SK-N-SH (cell line): ENCODE measurements around the gene SLC10A1. TPM values are rescaled to one million over a fixed set of nuclear protein-coding genes. Genes with fewer than 3 reads are reported as not detected.

Source experiments
- CTCF ChIA-PET: fragments of 300-600, 350-600 bp; formaldehyde crosslinking; extraction: SDS; loops from one replicate; lab custom pipeline; 2021; lab: Yijun Ruan, JAX
- POLR2A ChIA-PET: fragments of 350-600 bp; sonication (Branson Sonifier 250); formaldehyde crosslinking; extraction: SDS; loops from one replicate; lab custom pipeline; 2020; ENCODE audit warnings: antibody characterized with exemption, inconsistent platforms; lab: Yijun Ruan, JAX
- DNase-seq: peaks from one replicate; pipeline ENCODE4 v3.0.0; 2012
- H2AFZ ChIP-seq: fragments of 200-600 bp; sonication (generic); 2 replicates; pipeline ENCODE4 v1.8.1; 2016; ENCODE audit warnings: antibody characterized with exemption, mild to moderate bottlenecking, low read depth
- H3F3A ChIP-seq: fragments of 200-600 bp; sonication (generic); replicated peaks from 2 replicates; pipeline ENCODE3; 2016; ENCODE audit warnings: antibody characterized with exemption, mild to moderate bottlenecking; ENCODE audit not compliant: insufficient read depth
- H3K27ac ChIP-seq, 2 experiments: fragments of 200-500 bp in 1 of 2; fragments of 200-600 bp in 1 of 2; sonication (Bioruptor generic) in 1 of 2; sonication (generic), shearing (Covaris generic) in 1 of 2; 2 replicates each; pipeline versions ENCODE4 v1.5.1 to v1.6.1; 2014 to 2016; ENCODE audit warnings: low read depth in 2 of 2, inconsistent platforms in 1 of 2, low read length in 1 of 2, mild to moderate bottlenecking in 1 of 2, mixed read lengths in 1 of 2
- H3K27me3 ChIP-seq: fragments of 200-600 bp; sonication (generic), shearing (Covaris generic); 2 replicates; pipeline ENCODE4 v1.6.1; 2016; ENCODE audit warnings: mixed run types; ENCODE audit not compliant: insufficient read depth
- H3K36me3 ChIP-seq, 2 experiments: fragments of 200-500 bp in 1 of 2; fragments of 200-600 bp in 1 of 2; sonication (Bioruptor generic) in 1 of 2; sonication (generic) in 1 of 2; replicated peaks in 1 of 2; 2 replicates each; pipeline versions ENCODE3 to v1.5.1; 2014 to 2016; ENCODE audit warnings: low read length in 1 of 2, mild to moderate bottlenecking in 1 of 2; ENCODE audit not compliant: insufficient read depth in 2 of 2, control insufficient read depth in 1 of 2
- H3K4me1 ChIP-seq, 2 experiments: fragments of 200-500 bp in 1 of 2; fragments of 200-600 bp in 1 of 2; sonication (Bioruptor generic) in 1 of 2; sonication (generic), shearing (Covaris generic) in 1 of 2; 2 replicates each; pipeline versions ENCODE4 v1.5.1 to v1.6.1; 2014 to 2016; ENCODE audit warnings: low read depth in 1 of 2, low read length in 1 of 2, mixed run types in 1 of 2; ENCODE audit not compliant: insufficient read depth in 2 of 2, control insufficient read depth in 1 of 2
- H3K4me2 ChIP-seq: fragments of 200-600 bp; sonication (generic), shearing (Covaris generic); 2 replicates; pipeline ENCODE4 v1.6.1; 2017; ENCODE audit warnings: mixed run types
- H3K4me3 ChIP-seq, 2 experiments: fragments of 200-500 bp in 1 of 2; fragments of 200-600 bp in 1 of 2; sonication (Bioruptor generic) in 1 of 2; sonication (generic), shearing (Covaris generic) in 1 of 2; 2 replicates each; pipeline versions ENCODE4 v1.5.1 to v1.8.1; 2014 to 2016; ENCODE audit warnings: low read depth in 2 of 2, inconsistent platforms in 1 of 2, low read length in 1 of 2, mild to moderate bottlenecking in 1 of 2, mixed read lengths in 1 of 2, moderate library complexity in 1 of 2
- H3K79me2 ChIP-seq: fragments of 200-600 bp; sonication (generic); 2 replicates; pipeline ENCODE4 v1.8.1; 2017; ENCODE audit warnings: mild to moderate bottlenecking; ENCODE audit not compliant: insufficient read depth
- H3K9ac ChIP-seq: fragments of 200-600 bp; sonication (generic); 2 replicates; pipeline ENCODE4 v1.6.1; 2017; ENCODE audit warnings: mixed run types
- H3K9me2 ChIP-seq: fragments of 200-600 bp; sonication (generic); 2 replicates; pipeline ENCODE4 v1.6.1; 2017; ENCODE audit warnings: mixed run types
- H3K9me3 ChIP-seq: fragments of 200-600 bp; sonication (generic); 2 replicates; pipeline ENCODE4 v1.6.1; 2017; ENCODE audit warnings: mixed run types, mild to moderate bottlenecking, moderate library complexity
- H4K20me1 ChIP-seq: fragments of 200-600 bp; sonication (generic); 2 replicates; pipeline ENCODE4 v1.6.1; 2017; ENCODE audit warnings: mild to moderate bottlenecking, mixed run types; ENCODE audit not compliant: insufficient read depth
- ELF1 ChIP-seq: IDR thresholded peaks from 2 replicates; pipeline ENCODE4 v1.4.0; 2012
- GATA2 ChIP-seq: sonication (generic); formaldehyde crosslinking; IDR thresholded peaks from 2 replicates; pipeline ENCODE4 v1.5.0; 2020; ENCODE audit warnings: mild to moderate bottlenecking, missing genetic modification reagents
- JUND ChIP-seq: IDR thresholded peaks from 2 replicates; pipeline ENCODE4 v1.4.0; 2012
- SIN3A ChIP-seq: IDR thresholded peaks from 2 replicates; pipeline ENCODE4 v1.6.1; 2012; ENCODE audit warnings: low read depth, mild to moderate bottlenecking, low read length, moderate library complexity, borderline replicate concordance
- TAF1 ChIP-seq: IDR thresholded peaks from 2 replicates; pipeline ENCODE4 v1.6.1; 2012; ENCODE audit warnings: low read depth, mild to moderate bottlenecking, low read length, moderate library complexity, borderline replicate concordance
- TCF12 ChIP-seq: IDR thresholded peaks from 2 replicates; pipeline ENCODE4 v1.4.0; 2012
- YY1 ChIP-seq: IDR thresholded peaks from 2 replicates; pipeline ENCODE4 v1.4.0; 2012; ENCODE audit warnings: low read depth, mild to moderate bottlenecking
- WGBS: methylation state at CpG from one replicate; pipeline ENCODE4 v1.1.6; 2017; ENCODE audit warnings: low lambda C conversion rate; 5-methylcytosine and 5-hydroxymethylcytosine counted together
- polyA plus RNA-seq, 3 experiments: library from polyadenylated mRNA; depleted of rRNA; stranded (reverse); fragments of >200 nt; gene quantifications; 2 replicates each; pipeline ENCODE4 v1.2.3, GENCODE V29; 2012
- TF ChIP-seq, protein P1 (sequence below): IDR thresholded peaks from 2 replicates; pipeline ENCODE4 v1.4.0; 2012; ENCODE audit warnings: low read depth, borderline replicate concordance
- TF ChIP-seq, protein P2 (sequence below): fragments of 150-350 bp; IDR thresholded peaks from 2 replicates; pipeline ENCODE4 v1.6.1; 2017; ENCODE audit warnings: antibody characterized with exemption, low read length, low read depth, borderline replicate concordance
- TF ChIP-seq, protein P3 (sequence below): IDR thresholded peaks from 2 replicates; pipeline ENCODE4 v1.4.0; 2012; ENCODE audit warnings: low read depth, borderline replicate concordance

SLC10A1 gene
- polyA plus RNA-seq (2012; rRNA removed): not detected in 2 replicates
- not detected in 2 replicates for polyA plus RNA-seq (2012; cell fraction: cytosol; rRNA removed)
- not detected in 2 replicates for polyA plus RNA-seq (2012; cell fraction: nucleus; rRNA removed)

DNA sequence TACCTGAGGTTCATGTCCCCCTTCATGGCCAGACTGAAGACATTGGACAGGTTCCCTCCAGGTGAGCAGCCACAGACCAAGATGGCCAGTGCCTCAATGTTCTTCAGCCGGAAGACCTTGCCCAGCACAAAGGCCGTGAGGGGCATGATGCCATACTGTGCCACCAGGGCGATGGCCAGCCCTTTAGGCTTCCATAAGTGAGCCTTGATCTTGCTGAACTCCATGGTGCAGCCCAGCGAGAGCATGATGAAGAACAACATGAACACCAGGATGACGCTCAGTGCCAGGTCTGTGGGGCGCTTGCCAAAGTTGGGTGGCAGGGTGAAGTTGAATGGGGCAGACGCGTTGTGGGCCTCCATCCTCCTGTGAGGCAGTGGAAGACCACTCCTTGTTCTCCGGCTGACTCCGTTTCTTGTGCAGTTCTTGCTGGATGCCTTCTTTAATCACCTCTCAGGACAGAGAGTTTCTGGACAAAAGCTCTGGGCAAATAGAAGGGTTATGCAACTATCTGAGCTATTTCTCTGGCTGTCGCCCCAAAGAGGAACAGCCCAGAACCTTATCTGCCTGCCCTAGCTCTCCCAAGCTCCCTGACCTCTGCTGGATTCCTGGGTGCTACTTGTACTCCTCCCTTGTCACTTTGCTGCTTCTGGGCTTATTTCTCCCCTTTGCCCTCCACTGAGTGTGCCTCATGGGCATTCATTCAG lies at the start of gene SLC10A1:
SLC10A1 (minus strand) TSS at position 445 of the 704 bp plus-strand sequence; CDS start at position 359, 86 bp downstream.
- no peaks in the 10 kb centered on the region for H3K4me1 ChIP-seq
- no peak within 1 kb of the TSS for H2AFZ ChIP-seq
- ChIA-PET POLR2A (no interaction called here), CTCF (no interaction called here)
- no peaks in the 10 kb centered on the region for H3K27me3 ChIP-seq
- 54% methylated on average over 7 of the region's 11 CpGs for WGBS
- no peaks in the 10 kb centered on the region for H3K9me3 ChIP-seq
- H3K9ac ChIP-seq: no peak within 1 kb of the TSS
- no peaks in the 10 kb centered on the region for H4K20me1 ChIP-seq
- DNase-seq: no peak
- H3K36me3 ChIP-seq: no peaks in the 10 kb centered on the region
- H3K4me2 ChIP-seq: no peak within 1 kb of the TSS
- H3F3A ChIP-seq: no peaks in the 10 kb centered on the region
- H3K9me2 ChIP-seq: no peaks in the 10 kb centered on the region
- no peaks in the 10 kb centered on the region for H3K79me2 ChIP-seq
- H3K27ac ChIP-seq: no peak within 1 kb of the TSS
- H3K4me3 ChIP-seq: no peak within 1 kb of the TSS
- TF ChIP-seq, protein P1, sequence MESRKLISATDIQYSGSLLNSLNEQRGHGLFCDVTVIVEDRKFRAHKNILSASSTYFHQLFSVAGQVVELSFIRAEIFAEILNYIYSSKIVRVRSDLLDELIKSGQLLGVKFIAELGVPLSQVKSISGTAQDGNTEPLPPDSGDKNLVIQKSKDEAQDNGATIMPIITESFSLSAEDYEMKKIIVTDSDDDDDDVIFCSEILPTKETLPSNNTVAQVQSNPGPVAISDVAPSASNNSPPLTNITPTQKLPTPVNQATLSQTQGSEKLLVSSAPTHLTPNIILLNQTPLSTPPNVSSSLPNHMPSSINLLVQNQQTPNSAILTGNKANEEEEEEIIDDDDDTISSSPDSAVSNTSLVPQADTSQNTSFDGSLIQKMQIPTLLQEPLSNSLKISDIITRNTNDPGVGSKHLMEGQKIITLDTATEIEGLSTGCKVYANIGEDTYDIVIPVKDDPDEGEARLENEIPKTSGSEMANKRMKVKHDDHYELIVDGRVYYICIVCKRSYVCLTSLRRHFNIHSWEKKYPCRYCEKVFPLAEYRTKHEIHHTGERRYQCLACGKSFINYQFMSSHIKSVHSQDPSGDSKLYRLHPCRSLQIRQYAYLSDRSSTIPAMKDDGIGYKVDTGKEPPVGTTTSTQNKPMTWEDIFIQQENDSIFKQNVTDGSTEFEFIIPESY: no peak

DNA sequence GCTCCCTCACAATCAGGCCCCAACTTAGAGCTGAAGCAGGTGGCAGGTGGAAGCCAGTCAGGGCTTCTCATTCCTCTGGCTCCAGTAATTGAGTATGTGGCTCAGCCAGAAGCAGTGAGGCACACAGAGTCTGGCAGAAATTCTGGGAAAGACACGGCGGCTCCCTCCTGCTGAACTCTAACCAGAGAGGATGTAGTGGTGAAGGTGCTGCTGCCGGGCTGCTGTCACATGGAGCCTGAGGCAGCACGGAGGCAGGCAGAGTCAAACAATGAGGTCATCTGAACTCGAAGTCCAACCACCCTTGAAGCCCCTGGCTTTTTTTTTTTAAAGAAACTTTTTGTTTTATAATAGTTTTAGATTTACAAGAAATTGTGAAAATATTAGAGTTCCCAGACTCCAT lies 48.7 kb upstream of the SLC10A1 start:
- no peaks in the 10 kb centered on the region for H3K9me2 ChIP-seq
- no peak overlapping the region for H3K27ac ChIP-seq
- H3K79me2 ChIP-seq: no peaks in the 10 kb centered on the region
- no peak overlapping the region for H3K9ac ChIP-seq
- H3K4me2 ChIP-seq: no peak overlapping the region
- no peaks in the 10 kb centered on the region for H3F3A ChIP-seq
- no peaks in the 10 kb centered on the region for H4K20me1 ChIP-seq
- no peak overlapping the region for H3K4me3 ChIP-seq
- H3K27me3 ChIP-seq: no peaks in the 10 kb centered on the region
- WGBS: 28% methylated on average over 5 of the region's 5 CpGs
- ChIA-PET POLR2A (no interaction called here), CTCF (interaction anchor here (0.7 to 4.2 kb wide), 4 partner anchors 14 to 32 kb away, joined by 3 to 12 read pairs (median 4); no protein-coding TSS in a partner anchor)
- no peaks in the 10 kb centered on the region for H3K36me3 ChIP-seq
- H2AFZ ChIP-seq: no peak overlapping the region
- TF ChIP-seq TCF12 (no peak), JUND (no peak), GATA2 (no peak), SIN3A (no peak), YY1 (no peak), ELF1 (no peak), TAF1 (no peak)
- TF ChIP-seq, protein P1: no peak
- TF ChIP-seq, protein P2, sequence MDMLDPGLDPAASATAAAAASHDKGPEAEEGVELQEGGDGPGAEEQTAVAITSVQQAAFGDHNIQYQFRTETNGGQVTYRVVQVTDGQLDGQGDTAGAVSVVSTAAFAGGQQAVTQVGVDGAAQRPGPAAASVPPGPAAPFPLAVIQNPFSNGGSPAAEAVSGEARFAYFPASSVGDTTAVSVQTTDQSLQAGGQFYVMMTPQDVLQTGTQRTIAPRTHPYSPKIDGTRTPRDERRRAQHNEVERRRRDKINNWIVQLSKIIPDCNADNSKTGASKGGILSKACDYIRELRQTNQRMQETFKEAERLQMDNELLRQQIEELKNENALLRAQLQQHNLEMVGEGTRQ: no peak
- TF ChIP-seq, protein P3, sequence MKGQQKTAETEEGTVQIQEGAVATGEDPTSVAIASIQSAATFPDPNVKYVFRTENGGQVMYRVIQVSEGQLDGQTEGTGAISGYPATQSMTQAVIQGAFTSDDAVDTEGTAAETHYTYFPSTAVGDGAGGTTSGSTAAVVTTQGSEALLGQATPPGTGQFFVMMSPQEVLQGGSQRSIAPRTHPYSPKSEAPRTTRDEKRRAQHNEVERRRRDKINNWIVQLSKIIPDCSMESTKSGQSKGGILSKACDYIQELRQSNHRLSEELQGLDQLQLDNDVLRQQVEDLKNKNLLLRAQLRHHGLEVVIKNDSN: no peak
- DNase-seq: no peak
- H3K4me1 ChIP-seq: peaks cover 0 to 11% of the 10 kb centered on the region in 2 experiments; a peak in 1 of 4 replicates
- no peaks in the 10 kb centered on the region for H3K9me3 ChIP-seq
